Measurements from ENCODE around the gene DNAJC18. TPM values are rescaled to one million over a fixed set of nuclear protein-coding genes. Genes with fewer than 3 reads are reported as not detected.

Gene DNAJC18
- total and polyA plus RNA-seq, 4 donors = 0.66 to 1.8 (median 0.83) TPM

DNA sequence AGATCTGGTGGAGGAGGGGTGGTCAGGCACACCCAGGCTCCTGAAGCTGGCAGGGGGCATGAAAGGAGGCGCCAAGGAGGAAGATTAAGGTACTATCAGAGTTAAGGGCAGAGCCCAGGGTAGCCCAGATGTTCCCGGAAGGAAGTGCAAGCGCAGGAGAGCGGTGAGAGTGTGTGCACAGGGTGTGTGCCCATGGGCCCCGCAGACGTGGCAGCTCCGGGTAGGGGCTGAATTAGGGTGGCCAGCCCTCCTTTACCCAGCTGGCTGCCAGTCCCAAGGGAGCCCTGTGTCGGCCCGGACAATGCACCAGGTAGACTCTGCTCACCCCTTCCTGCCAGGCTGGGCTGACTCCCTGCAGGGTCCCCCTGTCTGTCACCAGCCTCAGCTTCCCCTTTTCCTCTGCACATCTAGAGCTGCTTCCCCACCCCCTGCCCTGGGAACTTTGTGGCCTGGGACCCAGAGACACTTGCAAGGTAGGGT, 31.5 kb upstream of the DNAJC18 start, which contains the start of gene SMIM33:
Gene SMIM33, plus strand, starts transcription at position 184 of the 480 bp plus-strand sequence. Its CDS starts 118 bp downstream, at position 302.
- 73% methylated on average over 9 of the region's 9 CpGs for WGBS
- no peak within 1 kb of the TSS for H3K9ac ChIP-seq (ENCODE audit: low read depth in 1 of 2, low read length in 2 of 2)

GRCh38 chr5:139468421-139468931, 29.2 kb upstream of the DNAJC18 start:
- Histone ChIP-seq H3K4me1 (ENCODE audit: control insufficient read depth in 4 of 4, insufficient read depth in 4 of 4, low read length in 3 of 4) (no peaks in the 10 kb centered on the region), H3K27ac (ENCODE audit: low read depth in 1 of 2, low read length in 2 of 2) (no peak overlapping the region), H3K9ac (ENCODE audit: low read depth in 1 of 2, low read length in 2 of 2) (no peak overlapping the region), H3K36me3 (ENCODE audit: control insufficient read depth in 4 of 4, insufficient read depth in 3 of 4, low read depth in 1 of 4, low read length in 3 of 4) (no peaks in the 10 kb centered on the region), H3K4me3 (ENCODE audit: low read depth in 1 of 3, low read length in 3 of 3) (no peak overlapping the region), H3K9me3 (ENCODE audit: control insufficient read depth in 4 of 4, low read length in 3 of 4) (no peaks in the 10 kb centered on the region), H3K27me3 (ENCODE audit: control insufficient read depth in 4 of 4, insufficient read depth in 4 of 4, low read length in 3 of 4) (no peaks in the 10 kb centered on the region)
- DNase-seq (ENCODE audit: low spot score) = no peak
- WGBS = 83% methylated on average over 8 of the region's 8 CpGs
- TF ChIP-seq, protein P1, sequence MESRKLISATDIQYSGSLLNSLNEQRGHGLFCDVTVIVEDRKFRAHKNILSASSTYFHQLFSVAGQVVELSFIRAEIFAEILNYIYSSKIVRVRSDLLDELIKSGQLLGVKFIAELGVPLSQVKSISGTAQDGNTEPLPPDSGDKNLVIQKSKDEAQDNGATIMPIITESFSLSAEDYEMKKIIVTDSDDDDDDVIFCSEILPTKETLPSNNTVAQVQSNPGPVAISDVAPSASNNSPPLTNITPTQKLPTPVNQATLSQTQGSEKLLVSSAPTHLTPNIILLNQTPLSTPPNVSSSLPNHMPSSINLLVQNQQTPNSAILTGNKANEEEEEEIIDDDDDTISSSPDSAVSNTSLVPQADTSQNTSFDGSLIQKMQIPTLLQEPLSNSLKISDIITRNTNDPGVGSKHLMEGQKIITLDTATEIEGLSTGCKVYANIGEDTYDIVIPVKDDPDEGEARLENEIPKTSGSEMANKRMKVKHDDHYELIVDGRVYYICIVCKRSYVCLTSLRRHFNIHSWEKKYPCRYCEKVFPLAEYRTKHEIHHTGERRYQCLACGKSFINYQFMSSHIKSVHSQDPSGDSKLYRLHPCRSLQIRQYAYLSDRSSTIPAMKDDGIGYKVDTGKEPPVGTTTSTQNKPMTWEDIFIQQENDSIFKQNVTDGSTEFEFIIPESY (IDR thresholded peaks at IDR 0.05) = no peak
- TF ChIP-seq GABPA (IDR thresholded peaks at IDR 0.05 in 1 of 2, conservative IDR thresholded peaks at IDR 0.05 in 1 of 2) (no peak), EGR1 (IDR thresholded peaks at IDR 0.05; ENCODE audit: low read depth in 2 of 2) (no peak), TAF1 (conservative IDR thresholded peaks at IDR 0.05) (no peak), REST (IDR thresholded peaks at IDR 0.05) (no peak), SP1 (IDR thresholded peaks at IDR 0.05) (no peak), HNF4G (IDR thresholded peaks at IDR 0.05) (no peak), NR2F2 (IDR thresholded peaks at IDR 0.05) (no peak)

More for the DNA sequence above, 31.5 kb upstream of the DNAJC18 start, which contains the start of gene SMIM33:
- H3K36me3 ChIP-seq (ENCODE audit: control insufficient read depth in 4 of 4, insufficient read depth in 3 of 4, low read depth in 1 of 4, low read length in 3 of 4) = no peaks in the 10 kb centered on the region
- H3K4me3 ChIP-seq (ENCODE audit: low read depth in 1 of 3, low read length in 3 of 3) = no peak within 1 kb of the TSS
- no peaks in the 10 kb centered on the region for H3K9me3 ChIP-seq (ENCODE audit: control insufficient read depth in 4 of 4, low read length in 3 of 4)
- peaks cover 0 to 5% (median 0%) of the 10 kb centered on the region in 4 donors for H3K4me1 ChIP-seq (ENCODE audit: control insufficient read depth in 4 of 4, insufficient read depth in 4 of 4, low read length in 3 of 4)
- H3K27me3 ChIP-seq (ENCODE audit: control insufficient read depth in 4 of 4, insufficient read depth in 4 of 4, low read length in 3 of 4) = no peaks in the 10 kb centered on the region
- H3K27ac ChIP-seq (ENCODE audit: low read depth in 1 of 2, low read length in 2 of 2) = no peak within 1 kb of the TSS
- no peak for DNase-seq (ENCODE audit: low spot score)
- TF ChIP-seq REST (IDR thresholded peaks at IDR 0.05) (no peak), SP1 (IDR thresholded peaks at IDR 0.05) (no peak), JUND (IDR thresholded peaks at IDR 0.05) (no peak), CTCF (IDR thresholded peaks at IDR 0.05; ENCODE audit: low read depth, low read length, missing input control) (no peak), FOXA1 (IDR thresholded peaks at IDR 0.05) (no peak)

Data from liver (tissue), 9 donors.